ENCODE measurements around the gene FOXO6.

FOXO6 gene

GRCh38 chr1:41404308-41404761 lies 43.1 kb downstream of the FOXO6 start:
- no peak for DNase-seq (ENCODE audit: low read depth)

DNA sequence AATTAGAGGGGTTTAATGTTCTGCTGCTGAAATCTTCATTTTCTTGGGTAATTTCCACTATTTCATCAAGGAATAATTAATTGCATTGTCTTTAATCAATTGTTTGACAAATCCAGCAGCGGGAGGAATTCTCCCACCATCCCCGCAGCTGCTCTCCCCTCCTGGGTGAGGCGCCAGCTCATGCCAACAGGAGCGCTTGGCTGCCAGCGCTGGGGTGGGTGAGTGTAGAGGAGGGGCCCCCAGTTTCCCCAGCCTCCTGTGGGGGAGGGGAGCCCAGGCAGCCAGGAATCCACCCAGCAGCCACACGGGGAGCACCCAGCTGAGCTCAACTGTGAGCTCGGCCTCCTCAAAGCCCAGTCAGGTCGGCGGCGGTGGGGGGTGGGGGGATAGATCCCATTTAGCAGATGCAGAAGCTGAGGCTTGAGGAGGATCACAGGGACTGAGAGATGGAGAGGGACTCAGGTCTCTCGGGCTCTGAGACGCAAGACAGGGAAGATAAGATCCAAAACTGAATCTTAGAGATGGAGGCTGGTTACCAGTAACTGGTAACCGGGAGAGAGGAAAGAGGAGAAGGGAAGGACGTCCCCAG lies 46.5 kb downstream of the FOXO6 start:
- DNase-seq (ENCODE audit: low read depth) = no peak

DNA sequence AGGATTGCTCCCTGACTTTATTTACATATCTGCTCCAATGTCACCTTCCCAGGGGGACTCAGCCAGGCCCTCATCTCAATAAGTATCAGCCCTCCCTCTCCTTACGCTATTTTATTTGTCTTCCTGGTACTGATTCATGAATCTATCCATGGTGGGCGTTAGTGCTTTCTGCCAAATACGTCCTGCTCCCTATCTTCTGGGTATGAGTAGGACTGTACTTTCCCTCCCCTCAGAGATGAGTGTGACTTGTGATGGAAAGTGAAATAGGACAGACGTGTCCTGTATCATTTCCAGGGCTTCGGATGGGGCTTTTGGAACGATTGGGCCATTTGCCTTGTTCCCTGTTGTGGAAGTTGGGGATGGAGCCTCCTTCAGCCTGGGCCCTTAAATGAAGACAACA lies 47.5 kb downstream of the FOXO6 start:
- DNase-seq (ENCODE audit: low read depth) = no peak

DNA sequence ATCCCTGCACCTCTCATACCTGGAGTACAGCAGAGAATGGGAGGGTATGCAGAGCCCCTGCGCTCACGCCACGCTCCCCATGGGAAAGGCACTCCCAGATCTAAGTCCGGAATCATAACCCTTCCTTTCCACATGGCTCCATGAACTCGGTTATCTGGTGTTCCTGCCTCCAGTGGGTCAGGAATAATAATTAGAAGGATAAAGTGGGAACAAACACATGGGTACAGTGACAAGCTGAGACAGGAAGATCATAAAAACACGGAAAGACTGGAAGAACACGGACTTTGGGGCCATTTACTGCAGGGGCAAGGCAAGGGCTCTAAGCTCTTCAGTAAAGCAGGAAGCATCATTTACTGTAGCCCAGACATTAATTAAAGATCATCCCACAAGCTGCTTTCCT lies 48.6 kb downstream of the FOXO6 start:
- DNase-seq (ENCODE audit: low read depth) = no peak

- no peak for DNase-seq (ENCODE audit: low read depth)
Observed at GRCh38 chr1:41410462-41410861, 49.2 kb downstream of the FOXO6 start.

DNA sequence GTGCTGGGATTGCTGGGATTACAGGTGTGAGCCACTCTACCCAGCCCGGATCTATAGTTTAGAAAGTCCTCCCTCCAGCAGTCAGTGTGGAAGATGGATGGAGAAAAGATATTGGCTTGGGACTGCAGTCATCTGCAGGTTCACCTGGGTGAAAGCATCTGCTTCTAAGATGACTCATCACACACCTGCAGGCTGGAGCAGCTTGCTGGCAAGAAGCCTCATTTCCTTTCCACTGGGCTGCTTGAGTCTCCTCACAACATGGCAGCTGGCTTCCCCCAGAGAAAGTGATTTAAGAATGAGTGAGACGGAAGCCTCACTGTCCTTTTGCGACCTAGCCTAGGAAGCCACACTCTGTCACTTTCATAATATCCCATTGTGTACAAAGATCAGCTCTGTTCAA lies 50.0 kb downstream of the FOXO6 start:
- DNase-seq (ENCODE audit: low read depth) = no peak

GRCh38 chr1:41412748-41413147 lies 51.5 kb downstream of the FOXO6 start:
- no peak for DNase-seq (ENCODE audit: low read depth)

GRCh38 chr1:41413748-41414281 lies 52.6 kb downstream of the FOXO6 start:
- no peak for DNase-seq (ENCODE audit: low read depth)

GRCh38 chr1:41414296-41414695 lies 53.1 kb downstream of the FOXO6 start:
- no peak for DNase-seq (ENCODE audit: low read depth)

DNA sequence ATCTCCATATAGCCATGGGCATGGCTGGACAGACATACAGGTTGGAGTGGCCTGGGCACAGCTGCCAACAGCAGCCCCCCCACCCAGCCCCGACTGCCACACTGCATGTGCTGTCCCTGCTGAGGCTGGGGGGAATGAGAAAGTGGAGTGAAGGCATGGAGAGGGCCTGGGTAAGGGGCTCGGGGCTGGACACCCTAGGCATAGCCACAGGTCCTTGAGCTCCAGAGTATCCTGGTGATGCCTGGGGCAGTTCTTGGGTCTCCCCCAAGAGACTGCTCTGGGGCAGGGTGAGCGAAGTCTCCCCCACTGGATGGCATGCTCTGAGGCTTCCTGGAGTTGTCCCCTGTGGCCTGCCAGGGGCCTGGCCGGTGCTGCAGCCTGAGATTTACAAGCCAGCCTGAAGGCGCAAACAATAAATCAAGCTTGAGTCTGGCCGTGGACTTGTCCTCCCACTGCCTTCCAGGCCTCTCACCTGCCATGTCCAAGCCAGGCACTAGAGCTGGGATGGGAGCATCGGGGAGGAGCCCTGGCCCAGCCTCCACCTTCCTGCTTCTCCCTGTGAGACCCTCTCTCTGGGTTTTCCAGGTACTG lies 53.6 kb downstream of the FOXO6 start:
- DNase-seq (ENCODE audit: low read depth) = no peak

DNA sequence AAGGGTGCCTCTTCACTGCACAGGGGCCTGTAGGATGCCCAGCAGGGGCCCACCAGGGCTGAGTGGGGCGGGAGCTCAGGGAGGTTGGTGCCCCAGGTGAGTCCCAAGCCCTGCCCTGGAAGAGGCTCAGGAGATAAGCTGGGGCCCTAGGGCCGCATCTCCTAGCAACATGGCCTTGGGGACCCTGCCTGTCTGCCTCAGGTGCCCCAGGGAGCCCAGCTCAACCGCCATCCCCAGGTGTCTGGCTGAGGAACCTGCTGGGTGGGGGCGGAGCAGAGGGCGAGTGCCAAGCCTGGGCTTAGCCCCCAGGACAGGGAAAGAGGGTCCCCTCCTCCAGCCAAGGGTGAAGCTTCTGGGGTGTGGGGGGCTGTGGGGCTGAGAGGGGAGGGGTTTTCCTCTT lies 54.8 kb downstream of the FOXO6 start:
- no peak for DNase-seq (ENCODE audit: low read depth)

DNA sequence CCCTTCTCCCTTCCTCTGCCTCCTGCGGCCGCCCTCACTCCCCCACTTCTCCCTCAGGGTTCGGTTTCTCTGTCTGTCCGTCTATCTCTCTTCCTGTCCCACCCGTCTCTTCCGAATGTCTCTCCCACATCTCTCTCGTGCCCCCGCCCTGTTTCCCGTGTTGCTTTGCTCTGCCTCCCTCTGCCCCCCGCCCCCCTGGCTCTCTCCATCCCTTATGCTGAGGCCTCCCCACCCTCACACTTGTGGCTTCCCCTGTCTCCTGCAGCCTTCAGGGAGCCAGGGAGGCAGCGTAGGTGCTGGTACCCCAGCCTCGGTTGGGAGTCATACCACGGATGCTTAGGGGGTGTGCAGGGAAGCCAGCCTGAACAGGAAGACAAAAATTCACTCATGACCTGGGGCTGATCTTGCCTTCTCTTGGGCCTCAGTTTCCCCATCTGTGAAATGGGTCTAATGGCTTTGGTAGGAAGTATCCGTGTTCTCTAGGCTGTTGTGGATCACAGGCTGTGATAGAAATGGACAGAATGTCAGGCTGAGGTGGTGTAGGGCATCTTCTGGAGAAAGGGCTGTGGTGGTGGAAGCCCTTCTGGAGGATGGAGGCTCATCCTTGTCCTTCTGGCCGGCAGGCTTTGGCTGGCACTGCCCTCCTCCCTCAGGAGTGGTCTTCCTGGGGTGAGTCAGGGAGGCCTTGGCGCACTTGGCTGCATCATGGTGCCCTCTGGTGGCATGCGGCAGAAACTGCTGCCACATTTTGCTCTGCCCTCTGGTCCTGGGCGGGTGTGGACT lies 55.5 kb downstream of the FOXO6 start:
- peak; percentile 41 for DNase-seq (ENCODE audit: low read depth)

- DNase-seq (ENCODE audit: low read depth) = no peak
Observed at GRCh38 chr1:41417335-41417682, 56.1 kb downstream of the FOXO6 start.

GRCh38 chr1:41417746-41418145 lies 56.5 kb downstream of the FOXO6 start:
- DNase-seq (ENCODE audit: low read depth) = no peak

DNA sequence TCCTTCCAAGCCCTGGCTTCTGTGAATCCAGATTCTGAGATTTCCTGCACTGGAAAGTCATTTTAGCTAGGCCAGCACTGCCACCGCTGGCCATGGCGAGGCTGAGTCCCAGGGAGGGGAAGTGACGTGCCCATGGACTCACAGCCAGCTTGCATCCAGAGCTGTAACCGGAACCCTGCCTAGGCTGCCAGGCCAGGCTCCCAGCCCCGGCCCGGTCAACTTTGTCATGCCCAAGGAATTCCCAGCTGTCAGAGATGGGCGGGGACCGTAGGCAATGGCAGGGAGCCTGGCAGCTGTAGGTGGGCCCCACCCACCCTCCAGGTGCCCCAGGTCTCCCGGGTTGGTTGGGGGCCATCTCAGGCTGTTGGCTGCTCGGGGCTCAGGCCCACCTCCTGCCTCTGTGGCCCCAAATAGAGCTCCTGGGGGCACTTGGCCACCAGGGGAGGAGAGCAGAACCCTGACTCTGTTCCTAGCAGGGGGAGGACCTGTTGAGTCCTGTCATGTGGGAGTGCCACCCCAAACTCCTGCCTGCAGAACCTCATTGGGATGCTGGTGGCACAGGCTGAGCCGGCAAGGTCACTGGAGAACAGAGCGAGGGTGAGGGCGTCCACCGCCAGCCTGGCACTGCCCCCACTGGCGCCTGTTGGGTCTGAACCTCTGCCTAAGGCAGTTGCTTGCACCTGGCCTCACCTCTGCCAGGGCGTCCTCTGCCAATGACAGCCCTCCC lies 57.8 kb downstream of the FOXO6 start:
- DNase-seq (ENCODE audit: low read depth) = no peak

GRCh38 chr1:41419584-41420295 lies 58.5 kb downstream of the FOXO6 start:
- no peak for DNase-seq (ENCODE audit: low read depth)

DNA sequence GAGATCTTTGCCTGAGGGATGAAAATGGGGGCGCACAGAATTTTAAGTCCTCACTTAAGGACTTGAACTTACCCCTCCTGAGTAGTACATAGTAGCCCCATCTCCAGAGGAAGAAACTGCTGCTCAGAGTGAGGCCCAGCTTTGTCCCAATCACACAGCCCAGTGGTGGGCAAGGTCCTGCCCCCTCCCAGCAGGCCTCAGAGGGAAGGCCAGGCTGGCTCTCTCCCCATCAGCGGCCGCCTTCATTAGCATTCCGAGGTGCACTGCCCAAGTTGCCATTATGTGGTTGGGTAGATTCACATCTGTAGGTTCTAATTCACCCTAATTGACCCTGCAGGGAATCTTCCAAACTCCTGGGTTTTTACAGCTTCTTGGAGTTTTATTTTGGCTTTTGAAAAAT lies 59.1 kb downstream of the FOXO6 start:
- DNase-seq (ENCODE audit: low read depth) = no peak

- no peak for DNase-seq (ENCODE audit: low read depth)
Observed at GRCh38 chr1:41420860-41421259, 59.6 kb downstream of the FOXO6 start.

GRCh38 chr1:41422306-41422705 lies 61.1 kb downstream of the FOXO6 start:
- no peak for DNase-seq (ENCODE audit: low read depth)

- DNase-seq (ENCODE audit: low read depth) = no peak
Observed at GRCh38 chr1:41423511-41424191, 62.4 kb downstream of the FOXO6 start.

DNA sequence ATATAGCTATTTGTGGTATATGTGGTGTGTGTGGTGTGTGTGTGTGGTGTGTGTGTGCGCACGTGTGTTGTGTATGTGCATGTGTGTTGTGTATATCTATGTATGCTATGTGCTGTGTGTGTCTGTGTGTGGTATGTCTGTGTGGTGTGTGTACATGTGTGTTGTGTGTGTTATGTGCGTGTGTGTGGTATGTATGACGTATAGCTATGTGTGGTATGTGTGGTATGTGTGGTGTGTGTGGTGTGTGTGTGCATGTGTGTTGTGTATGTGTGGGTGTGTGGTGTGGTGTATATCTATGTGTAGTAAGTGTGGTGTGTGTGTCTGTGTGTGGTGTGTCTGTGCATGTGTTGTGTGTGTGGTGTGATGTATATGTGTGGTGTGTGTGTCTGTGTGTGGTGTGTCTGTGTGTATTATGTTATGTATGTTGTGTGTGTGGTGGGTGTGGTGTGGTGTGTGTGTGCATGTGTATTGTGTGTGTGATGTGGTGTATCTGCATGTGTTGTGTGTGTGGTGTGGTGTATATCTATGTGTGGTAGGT lies 63.4 kb downstream of the FOXO6 start:
- no peak for DNase-seq (ENCODE audit: low read depth)

All from activated T-helper 1 cell treated with Interleukin-2 at 50 U/mL for 16 hours (primary cell).